GM23338 (cell line): ENCODE measurements around the gene TPM1.

Experiments used
- EZH2 ChIP-seq: fragments of 200-600 bp; sonication (generic); IDR thresholded peaks from one replicate; pipeline ENCODE4 v1.8.0; 2017; ENCODE audit warnings: antibody characterized with exemption, mild to moderate bottlenecking, low read depth; ENCODE audit not compliant: unreplicated experiment
- JUNB ChIP-seq: IDR thresholded peaks from one replicate; pipeline ENCODE4 v1.6.1; 2016; ENCODE audit warnings: antibody characterized with exemption; ENCODE audit not compliant: unreplicated experiment
- POLR2AphosphoS5 ChIP-seq: IDR thresholded peaks from 2 replicates; pipeline ENCODE4 v1.6.1; 2016; ENCODE audit warnings: antibody characterized with exemption, low read depth
- ZNF114 ChIP-seq: fragments of 250-450 bp; sonication (Bioruptor Pico); IDR thresholded peaks from 2 replicates; pipeline ENCODE4 v1.5.0; 2020; ENCODE audit warnings: mild to moderate bottlenecking, moderate library complexity
- TF ChIP-seq, protein P1 (sequence below), 2 experiments: fragments of 200-600 bp in 1 of 2; sonication (generic) in 1 of 2; conservative IDR thresholded peaks; 2 replicates each; pipeline versions ENCODE4 v1.5.1 to v1.6.1; 2016 to 2017; ENCODE audit warnings: antibody characterized with exemption in 2 of 2, low read depth in 2 of 2, mild to moderate bottlenecking in 2 of 2, moderate library complexity in 1 of 2
- TF ChIP-seq, protein P2 (sequence below): IDR thresholded peaks from one replicate; pipeline ENCODE4 v1.6.1; 2018; ENCODE audit warnings: antibody characterized with exemption; ENCODE audit not compliant: unreplicated experiment

DNA sequence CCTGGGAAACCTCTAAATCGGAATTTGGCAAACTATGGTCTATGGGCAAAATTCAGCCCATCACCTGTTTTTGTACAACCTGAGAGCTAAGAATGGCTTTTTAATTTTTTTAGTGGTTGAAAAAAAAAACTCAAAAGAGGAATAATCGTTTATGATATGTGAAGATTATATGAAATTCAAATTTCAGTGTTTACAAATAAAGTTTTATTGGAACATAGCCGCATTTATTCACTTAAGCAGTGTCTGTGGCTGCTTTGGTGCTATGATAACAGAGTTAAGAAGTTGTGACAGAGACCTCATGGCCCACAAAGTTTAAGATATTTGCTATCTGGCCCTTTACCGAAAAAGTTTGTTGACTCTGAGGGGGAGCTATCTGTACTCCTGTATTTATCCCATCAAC lies 42.7 kb downstream of the TPM1 start:
- TF ChIP-seq, protein P1, sequence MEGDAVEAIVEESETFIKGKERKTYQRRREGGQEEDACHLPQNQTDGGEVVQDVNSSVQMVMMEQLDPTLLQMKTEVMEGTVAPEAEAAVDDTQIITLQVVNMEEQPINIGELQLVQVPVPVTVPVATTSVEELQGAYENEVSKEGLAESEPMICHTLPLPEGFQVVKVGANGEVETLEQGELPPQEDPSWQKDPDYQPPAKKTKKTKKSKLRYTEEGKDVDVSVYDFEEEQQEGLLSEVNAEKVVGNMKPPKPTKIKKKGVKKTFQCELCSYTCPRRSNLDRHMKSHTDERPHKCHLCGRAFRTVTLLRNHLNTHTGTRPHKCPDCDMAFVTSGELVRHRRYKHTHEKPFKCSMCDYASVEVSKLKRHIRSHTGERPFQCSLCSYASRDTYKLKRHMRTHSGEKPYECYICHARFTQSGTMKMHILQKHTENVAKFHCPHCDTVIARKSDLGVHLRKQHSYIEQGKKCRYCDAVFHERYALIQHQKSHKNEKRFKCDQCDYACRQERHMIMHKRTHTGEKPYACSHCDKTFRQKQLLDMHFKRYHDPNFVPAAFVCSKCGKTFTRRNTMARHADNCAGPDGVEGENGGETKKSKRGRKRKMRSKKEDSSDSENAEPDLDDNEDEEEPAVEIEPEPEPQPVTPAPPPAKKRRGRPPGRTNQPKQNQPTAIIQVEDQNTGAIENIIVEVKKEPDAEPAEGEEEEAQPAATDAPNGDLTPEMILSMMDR (conservative IDR thresholded peaks at IDR 0.05; ENCODE audit: low read depth in 2 of 2), result no peak
- TF ChIP-seq EZH2, result no peak
- no peak for TF ChIP-seq POLR2AphosphoS5
- TF ChIP-seq ZNF114 (CRISPR knock-in tag), result no peak
- no peak for TF ChIP-seq JUNB
- TF ChIP-seq, protein P2, sequence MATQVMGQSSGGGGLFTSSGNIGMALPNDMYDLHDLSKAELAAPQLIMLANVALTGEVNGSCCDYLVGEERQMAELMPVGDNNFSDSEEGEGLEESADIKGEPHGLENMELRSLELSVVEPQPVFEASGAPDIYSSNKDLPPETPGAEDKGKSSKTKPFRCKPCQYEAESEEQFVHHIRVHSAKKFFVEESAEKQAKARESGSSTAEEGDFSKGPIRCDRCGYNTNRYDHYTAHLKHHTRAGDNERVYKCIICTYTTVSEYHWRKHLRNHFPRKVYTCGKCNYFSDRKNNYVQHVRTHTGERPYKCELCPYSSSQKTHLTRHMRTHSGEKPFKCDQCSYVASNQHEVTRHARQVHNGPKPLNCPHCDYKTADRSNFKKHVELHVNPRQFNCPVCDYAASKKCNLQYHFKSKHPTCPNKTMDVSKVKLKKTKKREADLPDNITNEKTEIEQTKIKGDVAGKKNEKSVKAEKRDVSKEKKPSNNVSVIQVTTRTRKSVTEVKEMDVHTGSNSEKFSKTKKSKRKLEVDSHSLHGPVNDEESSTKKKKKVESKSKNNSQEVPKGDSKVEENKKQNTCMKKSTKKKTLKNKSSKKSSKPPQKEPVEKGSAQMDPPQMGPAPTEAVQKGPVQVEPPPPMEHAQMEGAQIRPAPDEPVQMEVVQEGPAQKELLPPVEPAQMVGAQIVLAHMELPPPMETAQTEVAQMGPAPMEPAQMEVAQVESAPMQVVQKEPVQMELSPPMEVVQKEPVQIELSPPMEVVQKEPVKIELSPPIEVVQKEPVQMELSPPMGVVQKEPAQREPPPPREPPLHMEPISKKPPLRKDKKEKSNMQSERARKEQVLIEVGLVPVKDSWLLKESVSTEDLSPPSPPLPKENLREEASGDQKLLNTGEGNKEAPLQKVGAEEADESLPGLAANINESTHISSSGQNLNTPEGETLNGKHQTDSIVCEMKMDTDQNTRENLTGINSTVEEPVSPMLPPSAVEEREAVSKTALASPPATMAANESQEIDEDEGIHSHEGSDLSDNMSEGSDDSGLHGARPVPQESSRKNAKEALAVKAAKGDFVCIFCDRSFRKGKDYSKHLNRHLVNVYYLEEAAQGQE, result no peak
